ENCODE measurements around the gene ARHGEF37. TPM values are rescaled to one million over a fixed set of nuclear protein-coding genes. Genes with fewer than 3 reads are reported as not detected.
A peak's percentile ranks its signal among the peaks of the same experiment; 100 is the strongest.

Gene ARHGEF37
- total and polyA plus RNA-seq, 8 donors, result 4.2 to 7.3 (median 5.2) TPM

DNA sequence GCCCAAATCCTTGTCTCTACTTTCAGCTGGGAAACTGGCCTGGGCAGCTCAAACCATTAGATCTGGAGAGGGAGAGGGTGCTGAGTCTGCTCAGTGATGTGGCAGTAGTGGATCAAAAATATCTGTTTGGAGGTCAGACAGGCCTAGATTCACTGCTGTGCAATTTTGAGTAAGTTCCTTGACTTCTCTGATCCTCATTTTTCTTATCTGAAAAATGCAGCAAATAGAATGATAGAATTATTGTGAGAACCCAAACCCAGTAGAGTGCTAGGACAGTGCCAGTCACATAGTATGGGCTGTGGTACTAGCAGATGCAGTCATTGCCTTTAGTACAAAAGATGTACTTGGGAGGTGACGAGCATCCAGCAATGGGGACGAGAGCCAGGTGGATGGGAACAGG, 50.2 kb downstream of the ARHGEF37 start:
- intact Hi-C loops (cut with DNase I), result loop anchor here in 1 of 2 donors (10.0 kb wide), 1 partner anchor 363 kb away; no protein-coding TSS in a partner anchor
- DNase-seq (no peak), ATAC-seq (no peak)
- Histone ChIP-seq H3K4me3 (no peak overlapping the region), H3K9me3 (no peaks in the 10 kb centered on the region), H3K36me3 (no peaks in the 10 kb centered on the region), H3K27ac (no peak overlapping the region), H3K27me3 (no peaks in the 10 kb centered on the region), H3K4me1 (peaks cover 0 to 5% of the 10 kb centered on the region in 2 donors)
- TF ChIP-seq, protein P1, sequence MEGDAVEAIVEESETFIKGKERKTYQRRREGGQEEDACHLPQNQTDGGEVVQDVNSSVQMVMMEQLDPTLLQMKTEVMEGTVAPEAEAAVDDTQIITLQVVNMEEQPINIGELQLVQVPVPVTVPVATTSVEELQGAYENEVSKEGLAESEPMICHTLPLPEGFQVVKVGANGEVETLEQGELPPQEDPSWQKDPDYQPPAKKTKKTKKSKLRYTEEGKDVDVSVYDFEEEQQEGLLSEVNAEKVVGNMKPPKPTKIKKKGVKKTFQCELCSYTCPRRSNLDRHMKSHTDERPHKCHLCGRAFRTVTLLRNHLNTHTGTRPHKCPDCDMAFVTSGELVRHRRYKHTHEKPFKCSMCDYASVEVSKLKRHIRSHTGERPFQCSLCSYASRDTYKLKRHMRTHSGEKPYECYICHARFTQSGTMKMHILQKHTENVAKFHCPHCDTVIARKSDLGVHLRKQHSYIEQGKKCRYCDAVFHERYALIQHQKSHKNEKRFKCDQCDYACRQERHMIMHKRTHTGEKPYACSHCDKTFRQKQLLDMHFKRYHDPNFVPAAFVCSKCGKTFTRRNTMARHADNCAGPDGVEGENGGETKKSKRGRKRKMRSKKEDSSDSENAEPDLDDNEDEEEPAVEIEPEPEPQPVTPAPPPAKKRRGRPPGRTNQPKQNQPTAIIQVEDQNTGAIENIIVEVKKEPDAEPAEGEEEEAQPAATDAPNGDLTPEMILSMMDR (IDR thresholded peaks at IDR 0.05), result no peak

DNA sequence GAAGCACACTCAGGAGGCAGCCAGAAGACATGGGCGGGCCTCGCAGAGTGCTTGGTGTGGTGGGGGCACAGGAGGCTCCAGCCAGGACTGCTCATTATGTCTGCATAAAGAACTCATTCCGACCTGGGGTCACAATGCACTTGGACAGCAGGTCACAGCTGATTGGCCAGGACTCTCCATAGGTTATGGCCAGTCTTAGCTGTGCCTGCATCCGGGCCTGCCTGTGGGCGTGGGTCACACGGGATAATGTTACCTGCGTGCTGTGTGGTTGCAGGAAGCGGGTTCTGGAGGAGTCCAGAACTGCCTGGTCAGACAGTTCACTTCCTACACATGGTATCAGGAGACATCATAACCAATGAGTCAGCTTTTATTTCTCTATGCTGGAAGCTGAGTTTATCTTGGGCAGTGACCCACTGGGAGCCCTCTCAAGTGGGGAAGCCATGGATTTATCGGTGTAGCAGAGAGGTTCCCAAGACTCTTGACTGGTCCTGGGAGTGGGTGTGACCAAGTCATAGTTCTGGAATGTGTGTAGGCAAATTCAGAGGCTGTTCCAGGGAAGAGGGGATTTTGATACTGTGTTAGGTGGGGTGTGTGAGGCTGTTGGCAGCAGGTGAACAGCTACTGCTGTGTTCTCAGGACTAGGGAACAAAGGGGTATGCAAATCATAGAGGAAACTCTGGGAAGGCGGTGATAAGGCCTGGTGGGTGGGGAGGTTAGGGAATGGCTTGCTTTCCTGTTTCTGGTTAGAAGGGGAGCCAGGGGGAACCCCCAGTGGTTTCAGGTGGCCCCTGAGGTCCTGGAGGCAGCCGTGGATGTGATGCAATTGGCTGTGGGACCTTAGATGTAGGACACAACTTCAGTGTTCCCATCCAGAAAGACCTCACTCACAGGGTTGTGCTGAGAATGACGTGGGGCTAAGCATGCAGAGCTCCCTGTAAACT, 51.3 kb downstream of the ARHGEF37 start:
- intact Hi-C loops (cut with DNase I), result loop anchor here in 1 of 2 donors (10.0 kb wide), 1 partner anchor 362 kb away; no protein-coding TSS in a partner anchor

DNA sequence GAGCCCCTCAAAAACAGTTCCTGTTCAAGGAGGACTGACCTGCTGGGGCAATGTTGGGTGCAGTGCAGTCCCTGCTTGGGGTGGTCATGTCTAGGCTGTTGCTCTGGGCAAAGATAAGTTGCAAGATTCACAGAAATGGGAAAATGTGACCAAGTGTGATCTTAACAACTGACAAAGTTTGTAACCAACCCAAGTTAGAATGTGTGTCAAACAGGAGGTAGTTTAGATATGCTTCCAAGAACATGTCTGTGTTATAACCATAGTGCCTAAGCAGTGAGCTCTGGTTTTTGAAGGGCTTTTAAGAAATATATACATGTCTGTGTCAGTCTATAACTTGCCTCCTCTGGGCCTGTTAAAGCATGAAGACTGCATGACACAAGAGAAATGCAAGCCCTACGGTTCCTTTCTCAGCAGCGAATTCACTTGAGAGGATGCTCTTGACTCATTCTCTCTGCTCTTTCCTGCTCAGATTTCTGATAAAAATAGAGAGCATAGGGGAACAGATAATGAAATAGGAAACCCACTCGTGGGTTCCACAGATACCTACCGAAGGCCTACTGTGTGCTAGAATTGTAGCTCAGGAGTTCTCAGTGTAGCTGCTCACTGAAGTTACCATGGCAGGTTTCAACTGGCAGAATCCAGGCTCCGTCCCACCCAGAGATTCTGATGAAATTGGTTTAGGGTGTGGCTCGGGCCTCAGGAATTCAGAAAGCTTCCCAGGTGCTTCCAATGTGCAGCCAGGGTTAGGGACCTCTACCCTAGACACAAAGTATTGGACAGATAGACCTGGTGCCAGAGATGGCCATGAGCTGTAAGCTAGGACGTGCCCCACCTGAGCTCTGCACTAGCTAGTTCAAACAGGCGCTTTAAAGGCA, 52.4 kb downstream of the ARHGEF37 start:
- Histone ChIP-seq H3K4me3 (no peak overlapping the region), H3K4me1 (peaks cover 0 to 5% of the 10 kb centered on the region in 2 donors), H3K27ac (no peak overlapping the region), H3K27me3 (no peaks in the 10 kb centered on the region), H3K36me3 (no peaks in the 10 kb centered on the region), H3K9me3 (no peaks in the 10 kb centered on the region)
- TF ChIP-seq, protein P1 (IDR thresholded peaks at IDR 0.05), result no peak
- ATAC-seq, result no peak
- DNase-seq, result no peak
- intact Hi-C loops (cut with DNase I), result loop anchor here in 1 of 2 donors (10.0 kb wide), 1 partner anchor 361 kb away; no protein-coding TSS in a partner anchor

More for the DNA sequence above, 51.3 kb downstream of the ARHGEF37 start:
- Histone ChIP-seq H3K36me3 (no peaks in the 10 kb centered on the region), H3K27ac (no peak overlapping the region), H3K4me1 (peaks cover 0 to 5% of the 10 kb centered on the region in 2 donors), H3K4me3 (no peak overlapping the region), H3K9me3 (no peaks in the 10 kb centered on the region), H3K27me3 (no peaks in the 10 kb centered on the region)
- TF ChIP-seq, protein P1 (IDR thresholded peaks at IDR 0.05), result no peak
- DNase-seq (no peak), ATAC-seq (peak; percentile 77)

DNA sequence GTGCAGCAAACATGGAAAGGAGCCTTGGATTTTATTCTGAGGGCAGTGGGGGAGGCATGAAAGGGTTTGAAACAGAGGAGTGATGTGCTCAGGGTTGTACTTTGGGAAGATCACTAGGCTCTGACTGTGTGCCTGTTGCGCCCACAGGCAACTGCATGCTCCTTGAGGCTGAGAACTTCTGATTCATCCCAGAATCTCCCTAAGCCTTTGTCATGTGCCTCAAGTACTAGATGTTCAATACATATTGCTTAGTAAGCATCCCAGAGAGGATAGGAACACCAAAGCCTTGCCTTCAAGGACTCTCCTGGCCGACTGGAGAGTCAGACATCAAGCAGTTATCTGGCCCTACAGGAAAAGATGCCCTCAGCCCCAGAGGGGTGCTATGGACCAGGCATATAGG, 54.1 kb downstream of the ARHGEF37 start:
- Histone ChIP-seq H3K9me3 (no peaks in the 10 kb centered on the region), H3K36me3 (no peaks in the 10 kb centered on the region), H3K27me3 (no peaks in the 10 kb centered on the region), H3K27ac (no peak overlapping the region), H3K4me3 (no peak overlapping the region), H3K4me1 (peaks cover 0 to 5% of the 10 kb centered on the region in 2 donors)
- intact Hi-C loops (cut with DNase I), result loop anchor here in 1 of 2 donors (10.0 kb wide), 1 partner anchor 359 kb away; no protein-coding TSS in a partner anchor
- DNase-seq, result no peak
- ATAC-seq, result no peak
- TF ChIP-seq, protein P1 (IDR thresholded peaks at IDR 0.05), result no peak
